HG02981 (cell line): Measurements from ENCODE around the gene NDUFAB1.
"Not testable (repeated sequence)": the region's sequence is repeated elsewhere in the genome, so short reads cannot be mapped to it uniquely, and the experiment has no call there.

ENCODE experiments used
- ATAC-seq: cut with Tn5 transposase; IDR thresholded peaks from one replicate; pipeline ENCODE4 v1.9.1; 2021; ENCODE audit warnings: mild to moderate bottlenecking, moderate library complexity; ENCODE audit not compliant: unreplicated experiment

Gene NDUFAB1

DNA sequence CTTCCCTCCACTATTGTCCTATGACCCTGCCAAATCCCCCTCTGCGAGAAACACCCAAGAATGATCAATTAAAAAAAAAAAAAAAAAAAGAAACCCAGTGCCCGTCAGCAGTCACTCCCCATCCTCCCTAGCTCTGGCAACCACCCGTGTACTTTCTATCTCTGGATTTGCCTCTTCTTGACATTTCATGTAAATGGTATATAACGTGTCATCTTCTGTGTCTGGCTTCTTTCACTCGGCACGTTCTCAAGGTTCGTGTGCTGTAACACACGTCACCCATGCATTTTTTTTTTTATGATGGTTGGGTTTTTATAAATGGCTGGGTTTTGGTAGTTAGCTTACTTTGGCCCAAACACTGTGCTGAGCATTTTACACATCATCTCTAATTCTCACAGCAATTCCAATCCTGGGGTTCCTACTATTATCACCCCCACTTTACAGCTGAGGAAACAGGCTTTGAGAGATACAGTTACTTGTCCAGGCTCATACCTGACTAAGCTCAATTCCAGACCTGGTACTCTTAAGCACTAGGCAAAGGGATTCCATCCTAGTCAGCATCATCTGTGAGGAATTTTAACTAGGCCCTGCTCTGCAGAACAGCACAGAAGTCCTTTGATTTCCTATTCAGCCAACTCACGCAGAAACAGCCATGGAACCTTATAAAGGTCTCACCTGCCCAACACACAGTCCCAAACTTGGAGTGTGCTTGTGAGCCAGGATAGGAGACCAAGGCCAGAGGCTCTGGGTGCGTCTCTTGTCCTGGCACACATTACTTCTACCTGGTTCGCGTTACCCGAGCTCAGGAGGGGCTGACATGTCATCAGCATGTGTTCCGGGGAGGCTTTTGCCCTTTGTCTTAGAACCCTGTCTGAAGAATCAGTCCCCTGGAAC is 11.7 kb downstream of the NDUFAB1 start:
- ATAC-seq, result no peak

DNA sequence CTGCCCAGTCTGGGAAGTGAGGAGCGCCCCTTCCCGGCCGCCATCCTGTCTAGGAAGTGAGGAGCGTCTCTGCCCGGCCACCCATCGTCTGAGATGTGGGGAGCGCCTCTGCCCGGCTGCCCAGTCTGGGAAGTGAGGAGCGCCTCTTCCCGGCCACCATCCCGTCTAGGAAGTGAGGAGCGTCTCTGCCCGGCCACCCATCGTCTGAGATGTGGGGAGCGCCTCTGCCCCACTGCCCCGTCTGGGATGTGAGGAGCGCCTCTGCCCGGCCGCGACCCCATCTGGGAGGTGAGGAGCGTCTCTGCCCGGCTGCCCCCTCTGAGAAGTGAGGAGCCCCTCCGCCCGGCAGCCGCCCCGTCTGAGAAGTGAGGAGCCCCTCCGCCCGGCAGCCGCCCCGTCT is 12.8 kb downstream of the NDUFAB1 start:
- not testable (repeated sequence) for ATAC-seq

DNA sequence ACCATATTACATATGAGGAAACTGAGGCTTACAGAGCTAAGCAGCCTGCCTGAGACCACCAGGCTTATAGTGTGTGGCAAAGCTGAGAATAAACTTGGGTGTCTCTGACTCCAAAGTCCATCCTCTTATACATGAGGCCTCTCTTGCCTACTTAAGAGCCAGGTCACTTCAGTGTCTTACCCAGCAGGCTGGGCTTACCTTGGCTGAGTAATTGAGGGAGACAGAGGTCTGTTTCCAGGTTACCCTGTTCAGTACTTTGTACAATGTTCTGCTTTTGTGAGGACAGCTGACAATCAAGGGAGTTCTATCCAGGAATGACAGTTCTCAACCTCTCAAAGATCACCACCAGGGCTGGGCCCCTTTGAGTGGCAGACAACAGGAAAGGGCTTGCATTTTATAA is 14.4 kb downstream of the NDUFAB1 start:
- ATAC-seq, result no peak

DNA sequence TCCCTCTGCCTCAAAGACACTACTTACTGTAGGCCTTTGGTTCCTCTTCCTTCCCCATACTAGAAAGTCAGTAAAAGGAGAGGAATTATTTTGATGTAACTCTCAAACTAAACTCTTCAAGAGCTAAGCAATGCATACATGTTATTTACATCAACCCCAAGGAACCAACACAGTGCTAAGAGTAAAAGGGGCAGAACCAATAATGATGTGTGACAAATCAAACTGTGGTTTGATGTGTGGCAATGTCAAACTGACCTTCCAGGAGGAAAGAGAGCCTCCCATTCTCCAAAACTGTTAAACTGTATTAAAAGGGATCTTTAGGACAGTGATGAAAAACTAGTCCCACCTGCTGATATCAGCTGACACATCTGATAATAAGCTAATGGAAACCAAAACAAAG is 15.7 kb downstream of the NDUFAB1 start:
- no peak for ATAC-seq

DNA sequence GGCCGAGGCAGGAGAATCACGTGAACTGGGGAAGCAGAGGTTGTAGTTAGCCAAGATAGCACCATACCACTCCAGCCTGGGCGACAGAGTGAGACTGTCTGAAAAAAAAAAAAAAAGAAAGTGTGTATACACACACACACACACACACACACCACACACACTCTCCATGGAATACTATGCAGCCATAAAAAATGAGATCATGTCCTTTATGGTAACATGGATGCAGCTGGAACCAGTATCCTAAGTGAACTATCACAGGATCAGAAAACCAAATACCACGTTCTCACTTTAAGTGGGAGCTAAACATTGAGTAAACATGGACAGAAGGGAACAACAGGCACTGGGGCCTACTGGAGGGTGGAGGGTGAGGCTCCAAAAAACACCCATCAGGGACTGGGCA is 16.7 kb downstream of the NDUFAB1 start:
- ATAC-seq, result no peak

DNA sequence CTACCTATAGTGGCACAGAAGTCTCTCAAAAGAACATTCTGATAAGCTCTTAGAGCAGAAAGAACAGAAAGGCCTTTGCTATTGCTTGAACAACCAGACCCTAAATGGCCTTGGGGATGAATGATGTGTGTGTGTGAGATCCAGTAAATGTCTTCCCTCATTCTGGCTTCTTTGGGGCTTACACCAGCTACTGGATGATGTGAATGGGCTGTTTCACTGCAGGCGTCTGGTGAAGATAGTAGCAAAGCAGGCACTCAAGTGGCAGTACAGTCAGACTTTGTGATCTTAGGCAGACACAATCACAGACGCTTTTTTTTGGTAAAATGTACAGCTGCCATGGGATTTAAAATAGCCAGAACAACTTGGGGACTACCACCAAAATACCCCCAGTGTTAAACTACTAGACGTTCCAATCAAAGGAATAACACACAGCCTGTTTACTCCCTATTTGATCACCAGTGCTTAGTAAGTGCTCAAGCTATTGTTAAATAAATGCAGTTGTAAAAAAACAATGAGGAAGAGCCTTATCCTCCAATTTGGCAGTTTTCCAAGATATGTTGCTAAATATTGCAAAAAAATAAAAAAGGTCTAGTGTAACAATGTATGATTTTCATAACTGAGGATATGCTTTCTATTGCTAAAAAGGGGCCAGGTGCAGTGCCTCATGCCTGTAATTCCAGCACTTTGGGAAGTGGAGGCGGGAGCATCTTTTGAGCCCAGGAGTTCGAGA is 17.9 kb downstream of the NDUFAB1 start:
- no peak for ATAC-seq

DNA sequence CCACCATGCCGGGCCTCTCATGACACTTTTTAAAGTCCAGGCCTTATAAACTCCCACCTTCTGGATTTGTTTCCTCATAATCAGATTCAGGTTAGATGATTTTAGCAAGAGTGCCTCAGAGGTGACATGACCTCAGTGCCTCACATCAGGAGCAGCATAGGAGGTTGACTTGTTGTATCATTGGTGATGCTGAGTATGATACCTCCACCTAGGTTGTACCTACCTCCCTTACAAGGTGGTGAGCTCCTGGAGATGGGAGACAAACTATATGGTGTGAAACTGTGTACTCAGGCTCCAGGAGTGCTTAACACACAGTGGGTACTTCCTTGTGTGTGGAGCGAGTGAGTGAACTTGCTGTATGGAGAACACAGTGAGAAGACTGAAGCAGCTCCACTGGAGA is 18.6 kb downstream of the NDUFAB1 start:
- ATAC-seq, result no peak

DNA sequence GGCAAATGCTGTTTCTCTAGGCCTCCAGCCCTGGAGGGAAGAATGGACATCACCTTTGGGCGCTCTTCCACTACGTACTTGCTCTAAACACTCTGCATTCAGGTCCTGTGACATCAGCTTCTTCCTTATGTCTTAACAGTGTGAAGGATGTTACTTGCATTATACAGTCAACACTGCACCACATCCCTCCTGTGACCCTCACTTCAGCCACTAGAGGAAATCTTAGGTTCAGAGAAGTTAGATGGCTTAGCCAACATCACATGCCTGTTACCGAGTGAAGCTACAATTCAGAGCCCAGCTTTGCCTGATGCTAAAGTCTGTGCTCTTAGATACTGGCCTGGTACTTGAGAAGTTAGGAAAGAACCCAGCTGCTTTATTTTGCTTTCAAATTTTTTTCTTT is 20.3 kb downstream of the NDUFAB1 start:
- ATAC-seq, result no peak

DNA sequence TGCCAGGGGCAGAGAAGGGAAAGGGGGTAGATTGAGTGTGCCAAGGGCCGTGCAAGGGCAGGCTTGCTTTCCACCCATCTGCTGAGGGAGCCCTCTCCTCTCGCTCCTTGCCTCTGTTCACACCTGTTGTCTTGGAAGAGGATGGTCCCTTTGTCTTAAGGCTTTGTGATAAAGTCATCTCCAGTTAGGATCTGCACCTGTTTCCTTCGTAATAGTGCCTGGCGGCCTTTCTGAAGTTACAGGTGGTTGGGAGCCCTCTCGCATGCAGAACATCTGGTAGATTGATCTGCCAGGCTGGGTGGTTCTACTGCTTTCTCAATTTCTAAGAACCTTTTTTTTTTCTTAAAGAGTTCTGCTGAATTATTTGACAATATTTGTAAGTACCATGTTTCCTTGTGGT is 22.3 kb downstream of the NDUFAB1 start:
- ATAC-seq, result no peak

DNA sequence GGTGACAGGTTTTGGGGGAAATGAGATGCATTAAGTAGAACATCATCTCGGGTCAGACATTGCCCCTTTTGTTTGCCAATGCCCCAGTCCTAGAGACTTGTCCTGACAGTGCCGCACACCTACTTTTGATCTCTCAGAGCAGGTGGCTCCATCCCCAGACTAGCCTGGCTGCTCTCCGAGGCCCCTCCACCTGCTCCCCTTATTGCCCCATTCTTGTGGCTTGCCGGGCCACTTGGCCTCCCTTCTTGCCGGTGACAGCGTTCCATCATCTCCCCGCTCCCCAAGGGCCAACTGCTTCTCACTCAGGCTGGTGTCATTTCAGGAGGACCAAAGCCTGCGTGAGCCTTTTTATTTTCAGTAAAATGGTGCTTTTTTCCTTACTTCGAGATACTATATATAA is 23.7 kb downstream of the NDUFAB1 start:
- no peak for ATAC-seq

DNA sequence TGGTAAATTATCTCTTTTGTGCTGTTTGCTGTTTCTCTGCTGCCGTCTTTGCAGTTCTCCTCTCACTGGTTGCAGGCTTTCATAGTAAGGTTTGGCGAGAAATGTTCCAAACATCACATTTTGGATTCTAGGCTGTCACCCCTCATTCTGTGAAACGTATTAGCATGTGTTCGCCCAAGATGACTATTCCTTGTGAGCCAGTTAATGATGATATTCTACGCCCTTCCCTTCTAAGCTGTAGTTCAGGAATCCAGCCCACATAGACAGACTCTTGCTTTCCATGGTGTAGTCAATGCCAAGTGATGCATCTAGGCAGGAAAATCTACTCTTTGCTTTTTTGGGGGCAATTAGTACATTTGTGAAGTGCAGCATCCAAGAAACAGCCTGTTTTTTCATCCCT is 24.2 kb downstream of the NDUFAB1 start:
- ATAC-seq, result no peak

DNA sequence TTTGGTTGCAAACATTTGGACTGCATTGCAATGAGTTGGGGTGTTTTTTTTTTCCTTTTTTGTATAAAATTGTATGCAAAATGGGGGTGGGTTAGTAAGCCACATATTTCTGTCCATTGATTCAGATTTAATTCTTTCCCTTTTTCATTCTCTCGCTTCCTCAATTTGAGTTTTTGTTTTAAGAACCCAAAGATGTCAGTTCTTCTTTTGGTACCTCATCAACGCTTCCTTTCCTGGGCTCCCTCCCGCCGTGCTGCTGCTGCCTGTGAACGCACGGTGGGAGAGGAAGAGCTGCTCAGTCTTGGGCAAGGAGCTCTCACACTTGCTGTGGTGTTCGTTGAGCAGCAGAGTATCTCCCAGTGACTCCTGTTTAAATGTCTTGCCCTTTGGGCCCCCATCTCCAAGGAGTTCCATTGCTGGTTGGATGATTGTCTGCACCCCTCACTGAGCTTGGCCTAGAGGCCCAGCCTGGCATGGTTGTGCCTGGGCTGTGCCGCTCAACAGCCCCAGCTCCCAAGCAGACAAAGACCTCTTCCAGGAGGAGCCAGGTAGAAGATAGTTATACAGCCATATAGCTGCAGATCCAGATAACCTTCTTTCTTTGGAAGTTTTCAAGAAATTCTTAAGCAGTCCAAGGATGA is 25.0 kb downstream of the NDUFAB1 start:
- ATAC-seq, result no peak

DNA sequence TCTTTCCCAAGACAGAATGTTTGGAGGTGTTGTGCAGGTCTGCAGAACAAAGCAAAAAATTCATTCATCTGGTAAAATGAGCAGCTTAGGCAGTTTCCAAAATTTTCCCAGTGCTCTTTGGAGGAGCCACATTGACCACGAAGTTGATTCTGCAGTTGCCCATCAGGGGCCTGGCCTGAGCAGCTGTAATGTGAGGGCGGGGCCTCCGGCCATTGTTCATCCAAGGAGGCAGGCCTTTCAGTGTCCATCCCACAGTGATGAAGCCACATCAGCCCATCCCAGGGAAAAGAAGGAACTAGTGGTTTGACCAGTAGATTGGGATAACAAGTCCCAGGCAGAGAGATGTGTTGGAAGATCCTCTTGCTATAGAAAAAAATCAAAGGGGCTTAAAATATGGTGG is 28.5 kb downstream of the NDUFAB1 start:
- no peak for ATAC-seq

DNA sequence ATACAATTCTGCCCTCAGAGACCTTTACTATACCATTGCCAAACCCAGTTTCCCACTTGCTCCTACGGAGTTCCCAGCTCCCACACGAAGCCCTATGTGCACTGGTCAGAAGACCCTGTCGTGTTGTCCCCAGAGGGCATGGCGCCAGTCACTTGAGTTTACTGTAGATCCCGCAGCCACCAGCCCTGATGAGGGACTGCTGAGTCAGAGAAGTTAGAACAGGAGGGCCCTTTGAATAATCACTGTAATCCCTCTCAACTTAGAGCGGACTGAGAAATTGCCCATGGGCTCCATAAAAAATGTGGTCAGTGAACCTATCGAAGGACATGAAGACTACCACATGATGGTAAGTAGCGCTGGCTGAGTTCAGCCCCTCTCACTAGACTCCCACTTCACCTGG is 29.4 kb downstream of the NDUFAB1 start:
- ATAC-seq, result no peak

DNA sequence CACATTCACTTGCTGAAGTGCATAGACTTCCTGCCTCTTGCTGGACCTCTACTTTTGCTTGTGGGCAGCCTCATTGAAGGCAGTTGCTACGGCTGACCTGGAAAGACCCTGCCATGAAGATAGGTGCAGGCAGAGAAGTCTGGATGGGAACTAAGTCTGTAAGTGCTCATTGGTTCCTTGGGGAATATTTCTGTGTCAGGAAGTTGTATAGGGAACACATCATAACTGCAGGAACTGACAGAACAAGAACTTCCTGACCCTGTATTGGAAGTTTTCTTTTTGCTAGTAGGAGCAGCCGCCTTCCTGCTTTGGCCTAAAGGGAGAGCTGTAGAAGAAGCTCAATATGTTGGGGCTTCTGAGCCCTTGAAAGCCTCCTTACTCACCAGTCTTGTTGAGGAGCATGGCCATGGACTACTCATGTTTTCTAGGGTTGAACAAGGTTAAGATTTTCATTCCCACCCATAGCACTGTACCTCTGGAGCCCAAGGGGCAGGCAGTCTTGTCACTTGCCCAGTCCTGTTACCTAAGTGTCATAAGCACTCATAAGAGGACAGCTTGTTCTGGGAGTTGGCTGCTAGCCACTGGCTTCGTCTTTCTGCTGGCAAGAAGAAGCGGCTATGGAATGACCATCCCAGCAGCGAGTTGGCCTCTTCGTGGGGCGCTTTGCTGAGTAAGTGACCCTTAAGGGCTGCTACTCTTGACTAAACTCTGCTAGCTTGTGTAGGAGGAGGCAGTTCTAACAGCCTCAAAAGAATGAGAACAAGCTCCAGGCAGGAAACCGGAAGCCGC is 31.3 kb downstream of the NDUFAB1 start:
- no peak for ATAC-seq

DNA sequence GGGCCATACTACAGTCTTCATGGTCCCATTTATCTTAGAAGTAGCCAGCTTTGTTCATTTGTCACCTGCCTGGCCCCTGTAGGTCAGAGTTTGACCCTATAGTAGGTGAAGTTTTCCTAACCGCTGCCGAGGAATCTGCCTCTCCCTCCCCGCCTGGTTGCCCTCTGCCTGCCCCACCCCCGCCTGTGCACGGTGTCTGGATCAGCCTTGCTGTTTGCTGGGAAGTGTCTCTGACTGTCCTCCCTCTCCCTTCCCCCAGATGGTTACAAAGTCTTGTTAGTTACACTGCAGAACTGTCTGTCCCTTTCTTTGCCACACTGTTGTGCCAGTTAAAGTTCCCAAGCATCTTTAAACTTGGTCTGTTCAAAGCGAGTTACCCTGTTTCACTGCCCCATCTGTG is 32.9 kb downstream of the NDUFAB1 start:
- no peak for ATAC-seq

DNA sequence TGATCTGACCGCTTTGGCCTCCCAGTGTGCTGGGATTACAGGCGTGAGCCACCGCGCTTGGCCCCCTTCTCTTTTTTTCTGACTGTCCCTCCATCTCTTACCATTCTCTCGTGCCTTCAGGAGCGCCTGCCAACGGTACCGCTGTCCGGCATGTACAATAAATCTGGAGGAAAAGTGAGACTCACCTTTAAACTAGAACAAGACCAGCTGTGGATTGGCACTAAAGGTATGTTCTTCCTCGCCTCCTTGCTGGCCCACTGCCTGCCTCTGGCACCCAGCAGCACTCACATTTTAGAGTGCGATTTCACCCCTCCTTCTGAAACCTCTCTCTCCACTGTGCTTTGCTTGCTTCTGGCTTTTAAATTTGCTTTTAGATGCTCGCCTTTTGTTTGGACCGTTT is 33.6 kb downstream of the NDUFAB1 start:
- no peak for ATAC-seq

DNA sequence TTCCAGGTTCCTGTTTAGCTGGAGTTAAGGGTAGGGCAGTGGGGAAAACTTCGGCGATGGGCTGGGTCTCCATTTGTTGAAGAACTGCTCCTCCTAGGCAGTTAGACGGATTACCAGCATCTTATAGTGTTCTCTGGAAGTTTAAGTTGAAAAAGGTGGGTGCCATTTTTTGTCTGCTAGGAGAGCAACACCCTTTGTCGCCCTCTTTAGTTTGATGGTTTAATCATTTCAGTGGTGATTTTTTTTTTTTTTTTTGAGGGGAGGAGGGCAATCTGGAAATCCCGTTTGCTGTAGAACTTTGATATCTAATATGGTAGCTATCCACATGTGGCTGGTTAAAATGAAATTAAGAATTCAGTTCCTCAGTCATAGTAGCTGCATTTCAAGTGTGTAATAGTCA is 34.5 kb downstream of the NDUFAB1 start:
- no peak for ATAC-seq

DNA sequence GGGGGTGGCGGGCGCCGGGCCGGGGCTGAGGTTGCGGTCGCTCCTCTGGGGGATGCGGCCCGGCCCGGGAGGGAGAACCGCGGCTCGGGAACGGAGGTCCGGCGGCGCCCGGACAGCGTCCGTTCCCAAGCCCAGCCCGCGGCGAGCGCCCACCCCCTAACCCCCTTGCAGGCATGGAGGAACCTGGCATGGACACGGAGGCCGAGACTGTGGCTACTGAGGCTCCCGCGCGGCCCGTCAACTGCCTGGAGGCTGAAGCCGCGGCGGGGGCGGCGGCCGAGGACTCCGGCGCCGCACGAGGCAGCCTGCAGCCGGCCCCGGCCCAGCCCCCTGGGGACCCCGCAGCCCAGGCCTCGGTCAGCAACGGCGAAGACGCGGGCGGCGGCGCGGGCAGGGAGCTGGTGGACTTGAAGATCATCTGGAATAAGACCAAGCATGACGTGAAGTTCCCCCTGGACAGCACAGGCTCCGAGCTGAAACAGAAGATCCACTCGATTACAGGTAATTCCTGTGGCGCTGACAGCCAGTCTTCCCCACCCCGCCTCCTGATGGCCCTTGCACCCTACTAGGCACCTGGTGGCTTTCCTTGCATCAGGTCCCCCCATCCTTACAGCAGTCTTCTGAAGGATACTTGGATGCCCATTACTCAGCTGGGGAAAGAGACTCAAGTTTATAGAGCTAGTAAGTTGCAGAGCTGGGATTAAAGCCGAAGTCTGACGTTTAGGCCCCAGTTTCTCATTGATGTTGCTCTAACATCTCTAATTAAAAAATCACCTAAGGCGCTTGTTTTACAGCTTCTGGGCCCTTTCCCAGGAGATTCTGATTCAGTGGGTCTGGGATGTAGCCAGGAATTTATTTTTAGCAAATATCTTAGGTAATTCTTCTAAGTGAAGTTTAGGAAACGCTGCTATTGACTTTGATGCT is 38.1 kb downstream of the NDUFAB1 start:
- no peak for ATAC-seq
